Endothelial cell of umbilical vein (primary cell): ENCODE data around the gene RAB24. TPM values are rescaled to one million over a fixed set of nuclear protein-coding genes. Genes with fewer than 3 reads are reported as not detected.

Source experiments
- BruUV-seq: library from RNA; stranded (reverse); fragments of 400-500 nt; replicated peaks from 2 replicates; lab custom pipeline; 2021; lab: Mats Ljungman, UMichigan
- CTCF ChIA-PET: fragments of 300-600, 350-600 bp; sonication (Branson Sonifier 250); formaldehyde crosslinking; loops from one replicate; lab custom pipeline; 2021; ENCODE audit warnings: antibody characterized with exemption, inconsistent platforms; lab: Charles Lee
- POLR2A ChIA-PET: fragments of 300-600, 350-600 bp; sonication (Branson Sonifier 250); formaldehyde crosslinking; loops from one replicate; lab custom pipeline; 2021; ENCODE audit warnings: antibody characterized with exemption, inconsistent platforms; lab: Charles Lee
- DNase-seq: peaks from one replicate; pipeline ENCODE4 v3.0.0-alpha.2; 2011; ENCODE audit warnings: low read depth, low spot score
- FAIRE-seq: peaks from 2 replicates; lab custom pipeline; 2011; peaks lifted over from hg19 to GRCh38; lab: Jason Lieb, UNC
- H2AFZ ChIP-seq: 2 replicates; pipeline ENCODE4 v1.6.0; 2012; ENCODE audit warnings: low read depth, low read length, control low read depth, inconsistent platforms
- H3K27ac ChIP-seq: 2 replicates; pipeline ENCODE4 v1.5.1; 2011; ENCODE audit warnings: low read depth, mild to moderate bottlenecking, control low read depth, low read length, moderate library complexity; ENCODE audit not compliant: insufficient read depth
- H3K27me3 ChIP-seq, 2 experiments: 2 replicates each; pipeline versions ENCODE4 v1.6.0 to v1.6.1; 2011; ENCODE audit warnings: low read length in 2 of 2, mixed read lengths in 1 of 2; ENCODE audit not compliant: control insufficient read depth in 2 of 2, insufficient read depth in 2 of 2
- H3K36me3 ChIP-seq, 2 experiments: 2 replicates in 1 of 2; 3 replicates in 1 of 2; pipeline ENCODE4 v1.5.1; 2011; ENCODE audit warnings: low read length in 2 of 2, mild to moderate bottlenecking in 1 of 2, moderate library complexity in 1 of 2; ENCODE audit not compliant: control insufficient read depth in 2 of 2, insufficient read depth in 2 of 2; ENCODE audit errors: extremely low read depth in 1 of 2
- H3K4me1 ChIP-seq: 3 replicates; pipeline ENCODE4 v1.5.1; 2011; ENCODE audit warnings: mild to moderate bottlenecking, low read length; ENCODE audit not compliant: control insufficient read depth, insufficient read depth; ENCODE audit errors: extremely low read depth
- H3K4me2 ChIP-seq: 2 replicates; pipeline ENCODE4 v1.6.1; 2011; ENCODE audit warnings: low read length, control low read depth, mixed read lengths; ENCODE audit not compliant: insufficient read depth
- H3K4me3 ChIP-seq, 3 experiments: fragments of 200-600 bp in 1 of 3; sonication (generic), shearing (Covaris generic) in 1 of 3; replicated peaks in 1 of 3; 2 replicates each; pipeline ENCODE4 v1.5.1; 2011 to 2016; ENCODE audit warnings: control low read depth in 3 of 3, low read length in 3 of 3, mild to moderate bottlenecking in 2 of 3, inconsistent platforms in 1 of 3, low read depth in 1 of 3, moderate library complexity in 1 of 3; ENCODE audit not compliant: insufficient read depth in 1 of 3
- H3K79me2 ChIP-seq: 2 replicates; pipeline ENCODE4 v1.6.0; 2012; ENCODE audit warnings: low read length, inconsistent platforms; ENCODE audit not compliant: control insufficient read depth, insufficient read depth
- H3K9ac ChIP-seq: replicated peaks from 2 replicates; pipeline ENCODE3; 2011; ENCODE audit warnings: low read length, control low read depth; ENCODE audit not compliant: insufficient read depth; ENCODE audit errors: extremely low read depth
- H3K9me1 ChIP-seq: replicated peaks from 3 replicates; pipeline ENCODE4 v1.6.0; 2011; ENCODE audit warnings: mild to moderate bottlenecking, low read length; ENCODE audit not compliant: control insufficient read depth, insufficient read depth; ENCODE audit errors: extremely low read depth
- H3K9me3 ChIP-seq: replicated peaks from 2 replicates; pipeline ENCODE4 v1.5.1; 2012; ENCODE audit warnings: low read length, inconsistent platforms; ENCODE audit not compliant: control insufficient read depth, insufficient read depth
- H4K20me1 ChIP-seq: replicated peaks from 2 replicates; pipeline ENCODE3; 2011; ENCODE audit warnings: mild to moderate bottlenecking, low read length; ENCODE audit not compliant: control insufficient read depth, insufficient read depth; ENCODE audit errors: extremely low read depth
- CTCF ChIP-seq, 2 donors: IDR thresholded peaks; 1 replicate in 1 of 2; 2 replicates in 1 of 2; pipeline ENCODE4 v1.5.1; 2011; ENCODE audit warnings: low read length in 2 of 2, mild to moderate bottlenecking in 2 of 2, moderate library complexity in 2 of 2, control low read depth in 1 of 2, inconsistent platforms in 1 of 2, low read depth in 1 of 2; ENCODE audit not compliant: insufficient read depth in 1 of 2; ENCODE audit errors: extremely low read depth in 1 of 2
- EZH2 ChIP-seq: IDR thresholded peaks from 2 replicates; pipeline ENCODE4 v1.6.1; 2012; ENCODE audit warnings: borderline replicate concordance, low read depth, mild to moderate bottlenecking, moderate library complexity, low read length, inconsistent platforms; ENCODE audit not compliant: severe bottlenecking
- FOS ChIP-seq: IDR thresholded peaks from 2 replicates; pipeline ENCODE4 v1.6.1; 2011; ENCODE audit warnings: mild to moderate bottlenecking, low read length, moderate library complexity, borderline replicate concordance; ENCODE audit not compliant: insufficient read depth
- GATA2 ChIP-seq: IDR thresholded peaks from 2 replicates; pipeline ENCODE4 v1.7.0; 2011; ENCODE audit warnings: low read depth, mild to moderate bottlenecking, moderate library complexity, mixed read lengths, low read length; ENCODE audit not compliant: insufficient read length, insufficient read depth
- JUN ChIP-seq: IDR thresholded peaks from 2 replicates; pipeline ENCODE4 v1.6.1; 2011; ENCODE audit warnings: borderline replicate concordance, low read depth; ENCODE audit not compliant: insufficient read length, insufficient read depth
- MAX ChIP-seq: IDR thresholded peaks from 2 replicates; pipeline ENCODE4 v1.6.1; 2011; ENCODE audit not compliant: insufficient read depth, insufficient read length
- MYC ChIP-seq: IDR thresholded peaks from one replicate; pipeline ENCODE4 v1.6.1; 2011; ENCODE audit warnings: mild to moderate bottlenecking, low read depth, low read length
- POLR2A ChIP-seq: IDR thresholded peaks from 2 replicates; pipeline ENCODE4 v1.6.1; 2012; ENCODE audit warnings: low read depth, mild to moderate bottlenecking, control low read depth, low read length
- POLR2AphosphoS5 ChIP-seq: IDR thresholded peaks from 2 replicates; pipeline ENCODE4 v1.6.1; 2012; ENCODE audit warnings: low read depth, mild to moderate bottlenecking, control low read depth, low read length, moderate library complexity; ENCODE audit not compliant: insufficient read depth
- dilution Hi-C: fragments of 300-500 bp; cut with MboI; formaldehyde crosslinking; loops from one replicate; pipeline ENCODE4 v1.15.0; 2019; ENCODE audit warnings: low sequenced_read_pairs; ENCODE audit not compliant: extremely low pct_ligation_motif_present
- intact Hi-C: fragments of 100-400 bp; cut with micrococcal nuclease; formaldehyde crosslinking; loops from one replicate; pipeline ENCODE4 v1.10.0; 2022
- polyA plus RNA-seq, 4 experiments: library from polyadenylated mRNA; depleted of rRNA in 3 of 4; stranded (reverse) in 3 of 4; unstranded in 1 of 4; fragments of >200 nt; gene quantifications; 2 replicates each; pipeline versions ENCODE4 v1.2.1 to v1.2.3, GENCODE V29; 2011 to 2012; ENCODE audit warnings: missing spikeins in 1 of 4
- total RNA-seq: library from RNA; stranded (reverse); gene quantifications from 2 replicates; pipeline ENCODE4 v1.2.3, GENCODE V29; 2021

The RAB24 gene
- total and polyA plus RNA-seq, 2 donors (not counting 3 experiments of a cell fraction or from before 2014, with no cell fraction given) = 20.7 to 44.0 TPM

DNA sequence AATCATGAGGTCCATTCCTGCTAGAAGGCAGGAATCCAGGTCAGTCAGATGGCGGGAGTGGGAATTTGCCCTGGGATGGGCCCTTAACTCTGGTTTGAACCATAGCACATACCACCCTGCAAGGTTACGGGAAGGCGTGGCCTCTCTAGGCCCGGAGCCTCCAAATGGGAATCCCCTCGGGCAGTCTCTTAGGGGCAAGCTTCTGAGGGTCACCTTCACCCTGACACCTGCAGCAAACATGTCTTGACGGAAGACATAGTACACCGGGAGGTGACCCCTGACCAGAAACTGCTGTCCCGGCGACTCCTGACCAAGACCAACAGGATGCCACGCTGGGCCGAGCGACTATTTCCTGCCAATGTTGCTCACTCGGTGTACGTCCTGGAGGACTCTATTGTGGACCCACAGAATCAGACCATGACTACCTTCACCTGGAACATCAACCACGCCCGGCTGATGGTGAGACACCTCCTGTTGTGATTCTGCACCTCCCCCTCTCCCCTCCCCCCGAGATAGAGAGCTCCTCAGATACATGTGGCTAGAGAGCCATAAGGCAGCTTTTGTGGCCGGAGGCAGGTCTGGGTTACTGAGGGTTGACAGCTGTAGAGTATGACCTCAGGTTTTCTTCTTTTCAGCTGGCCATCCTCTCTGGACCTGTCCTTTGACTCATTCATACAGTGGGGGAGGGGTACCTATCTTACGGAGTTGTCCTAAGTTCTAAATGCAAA, 1.0 kb upstream of the RAB24 start:
- H3K36me3 ChIP-seq = peaks cover 0 to 22% of the 10 kb centered on the region in 2 experiments
- peaks cover 36% of the 10 kb centered on the region for H3K79me2 ChIP-seq
- no TSS peak for BruUV-seq
- dilution Hi-C loops = no loop called here
- H3K9ac ChIP-seq = peak overlapping the region; percentile 85
- no peaks in the 10 kb centered on the region for H4K20me1 ChIP-seq
- FAIRE-seq = peak; percentile 80
- no peaks in the 10 kb centered on the region for H3K27me3 ChIP-seq
- no peaks in the 10 kb centered on the region for H3K9me3 ChIP-seq
- CTCF ChIA-PET = no interaction called here
- H2AFZ ChIP-seq = no peak overlapping the region
- H3K4me3 ChIP-seq = peak overlapping the region; percentile 58 to 87 (median 80)
- DNase-seq = peak; percentile 35
- H3K9me1 ChIP-seq = no peaks in the 10 kb centered on the region
- intact Hi-C loops = loop anchor here (5.0 kb wide), 1 partner anchor 172 kb away; the partner anchor contains the start of gene NSD1
- no peak for TF ChIP-seq CTCF (IDR thresholded peaks at IDR 0.05; ENCODE audit: extremely low read depth in 1 of 2, insufficient read depth in 1 of 2, low read depth in 1 of 2, low read length in 2 of 2)
- no peak for TF ChIP-seq GATA2
- H3K27ac ChIP-seq = peak overlapping the region; percentile 65
- POLR2A ChIA-PET = no interaction called here
- peak overlapping the region; percentile 76 for H3K4me2 ChIP-seq
- peaks cover 35% of the 10 kb centered on the region for H3K4me1 ChIP-seq

- TSS peak; percentile 60 for BruUV-seq
- intact Hi-C loops = loop anchor here (1.0 to 5.0 kb wide), 2 partner anchors 8 to 172 kb away; partner anchors contain the start of gene NSD1
- TF ChIP-seq POLR2A (no peak), FOS (no peak), JUN (no peak), MYC (no peak), CTCF (IDR thresholded peaks at IDR 0.05; ENCODE audit: extremely low read depth in 1 of 2, insufficient read depth in 1 of 2, low read depth in 1 of 2, low read length in 2 of 2) (no peak), GATA2 (no peak), EZH2 (no peak), MAX (no peak), POLR2AphosphoS5 (no peak)
- Histone ChIP-seq H3K4me3 (peak overlapping the region; percentile 58 to 87 (median 80)), H3K27me3 (no peaks in the 10 kb centered on the region), H3K79me2 (peaks cover 36% of the 10 kb centered on the region), H3K36me3 (peaks cover 0 to 21% of the 10 kb centered on the region in 2 experiments), H3K27ac (peak overlapping the region; percentile 65), H4K20me1 (no peaks in the 10 kb centered on the region), H3K9me3 (no peaks in the 10 kb centered on the region), H3K9ac (peak overlapping the region; percentile 85), H3K9me1 (no peaks in the 10 kb centered on the region), H2AFZ (peak overlapping the region; percentile 4), H3K4me2 (peak overlapping the region; percentile 76), H3K4me1 (peaks cover 35% of the 10 kb centered on the region)
- no peak for FAIRE-seq
- dilution Hi-C loops = no loop called here
- ChIA-PET POLR2A (no interaction called here), CTCF (interaction anchor here (0.7 to 2.2 kb wide), 2 partner anchors 190 to 192 kb away, joined by 4 to 7 read pairs; no protein-coding TSS in a partner anchor)
- peak; percentile 44 for DNase-seq
These were observed 439 bp upstream of the RAB24 start for GRCh38 chr5:177303925-177304391.
